GM20431 (cell line): ENCODE data around the gene FBLIM1.

Experiments used
- in situ Hi-C: fragments of 300-500 bp; cut with MseI, MboI; formaldehyde crosslinking; loops from one replicate; pipeline ENCODE4 v1.15.0; 2020; ENCODE audit warnings: low sequenced_read_pairs; ENCODE audit not compliant: unreplicated experiment

Gene FBLIM1

DNA sequence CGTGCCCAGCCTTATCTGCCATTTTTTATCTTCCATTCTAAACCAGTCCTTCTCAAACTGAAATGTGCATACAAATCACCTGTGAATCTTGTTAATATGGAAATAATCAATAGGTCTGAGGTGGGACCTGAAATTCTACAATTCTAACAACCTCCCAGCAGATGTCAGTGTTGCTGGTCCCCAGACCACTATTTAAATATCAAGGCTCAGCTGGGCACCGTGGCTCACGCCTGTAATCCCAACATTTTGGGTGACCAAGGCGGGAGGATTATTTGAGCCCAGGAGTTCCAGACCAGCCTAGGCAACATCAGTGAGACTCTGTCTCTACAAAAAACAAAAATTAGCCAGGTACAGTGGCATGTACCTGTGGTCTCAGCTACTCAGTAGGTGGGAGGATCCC lies 44.8 kb downstream of the FBLIM1 start:
- in situ Hi-C loops, result loop anchor here (25.0 kb wide), 1 partner anchor 184 kb away; the partner anchor contains the start of gene ZBTB17

DNA sequence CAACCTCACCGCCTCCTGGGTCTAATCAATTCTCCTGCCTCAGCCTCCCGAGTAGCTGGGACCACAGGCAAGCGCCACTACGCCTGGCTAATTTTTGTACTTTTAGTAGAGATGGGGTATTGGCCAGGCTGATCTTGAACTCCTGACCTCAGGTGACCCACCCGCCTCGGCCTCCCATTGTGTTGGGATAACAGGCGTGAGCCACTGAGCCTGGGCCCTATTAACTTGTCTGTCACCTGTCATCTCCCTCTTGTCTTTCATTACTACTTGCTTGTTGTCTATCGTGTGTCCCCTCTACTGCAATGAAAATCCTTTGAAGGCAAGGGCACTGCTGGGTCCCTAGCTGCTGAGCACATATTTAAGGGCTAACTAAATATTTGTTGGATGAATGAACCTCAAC lies 45.5 kb downstream of the FBLIM1 start:
- in situ Hi-C loops, result loop anchor here (25.0 kb wide), 1 partner anchor 183 kb away; the partner anchor contains the start of gene ZBTB17

DNA sequence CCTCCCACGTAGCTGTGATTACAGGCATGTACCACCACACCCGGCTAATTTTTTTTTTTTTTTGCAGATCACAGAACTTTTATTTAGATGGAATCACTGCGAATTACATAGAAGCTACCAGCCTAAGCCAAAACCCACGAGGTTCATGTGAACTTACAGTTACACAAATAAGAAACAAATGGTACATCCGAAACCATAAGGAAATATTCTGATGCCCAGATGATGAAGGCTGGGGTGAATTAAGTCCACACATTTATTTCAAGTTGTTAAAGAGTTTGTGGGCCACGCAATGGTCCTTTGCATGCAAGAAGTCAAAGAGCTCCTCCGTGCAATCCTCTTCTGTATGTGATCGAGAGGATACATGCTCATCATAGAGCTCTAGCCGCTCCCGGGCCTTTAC lies 48.5 kb downstream of the FBLIM1 start:
- in situ Hi-C loops, result loop anchor here (25.0 kb wide), 1 partner anchor 180 kb away; the partner anchor contains the start of gene ZBTB17

DNA sequence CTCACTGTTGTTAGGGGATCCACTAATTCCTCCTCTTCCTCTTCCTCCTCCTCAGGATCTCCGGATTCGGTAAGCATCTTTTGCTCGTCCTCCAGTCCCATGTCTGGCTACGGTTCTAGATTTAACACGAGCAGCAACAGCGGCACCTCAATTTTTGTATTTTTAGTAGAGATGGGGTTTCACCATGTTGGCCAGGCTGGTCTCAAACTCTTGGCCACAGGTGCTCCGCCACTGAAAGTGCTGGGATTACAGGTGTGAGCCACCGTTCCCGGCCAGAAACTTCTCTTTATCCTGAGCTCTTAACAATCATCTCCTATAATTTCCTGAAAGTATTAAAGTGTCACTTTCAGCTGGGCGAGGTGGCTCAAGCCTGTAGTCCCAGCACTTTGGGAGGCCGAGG lies 49.0 kb downstream of the FBLIM1 start, which contains the start of gene UQCRHL:
TSS of gene UQCRHL (minus strand) at position 101 of the 400 bp plus-strand sequence. CDS start at position 101, 0 bp downstream.
- in situ Hi-C loops, result loop anchor here (25.0 kb wide), 1 partner anchor 180 kb away; the partner anchor contains the start of gene ZBTB17

DNA sequence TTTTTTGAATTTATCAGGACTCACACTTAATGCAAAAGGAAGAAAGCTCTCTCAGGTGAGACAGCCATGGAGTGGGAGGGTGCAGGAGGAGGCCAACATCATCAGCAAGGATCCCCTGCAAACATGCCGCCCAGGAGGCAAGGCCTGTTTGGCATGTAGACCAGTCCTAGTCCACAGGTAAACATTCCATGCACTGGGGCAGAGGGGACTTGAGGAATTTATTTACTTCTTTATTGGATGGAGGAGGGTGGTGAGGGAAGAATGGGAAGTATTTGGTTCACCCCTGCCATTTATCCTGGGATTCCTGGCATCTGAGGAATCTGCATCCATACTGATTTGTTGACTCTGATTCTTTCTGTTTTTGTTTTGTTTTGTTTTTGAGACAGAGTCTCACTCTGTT lies 50.4 kb downstream of the FBLIM1 start:
- in situ Hi-C loops, result loop anchor here (25.0 kb wide), 1 partner anchor 178 kb away; the partner anchor contains the start of gene ZBTB17

DNA sequence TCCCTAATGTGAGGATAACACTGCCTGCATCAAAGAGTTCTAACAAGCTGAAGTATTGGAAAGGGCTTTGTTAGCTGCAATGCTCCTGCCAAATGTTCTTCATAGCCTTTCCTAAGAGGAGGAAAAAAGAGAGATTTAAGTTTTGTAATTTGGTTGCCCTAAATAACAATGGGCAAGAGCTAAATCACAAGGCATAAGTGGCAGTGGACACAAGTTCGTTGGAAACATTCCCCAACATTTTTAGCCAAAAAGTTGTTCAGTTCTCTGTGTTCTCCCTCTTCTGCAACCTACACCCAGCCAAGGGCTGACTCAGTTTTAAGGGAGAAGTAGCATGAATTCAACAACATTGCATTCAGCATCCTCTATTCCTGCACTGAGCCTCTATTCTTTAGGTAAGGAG lies 51.5 kb downstream of the FBLIM1 start:
- in situ Hi-C loops, result loop anchor here (25.0 kb wide), 1 partner anchor 177 kb away; the partner anchor contains the start of gene ZBTB17

- in situ Hi-C loops, result loop anchor here (25.0 kb wide), 1 partner anchor 171 kb away; the partner anchor contains the start of gene ZBTB17
Observed at GRCh38 chr1:15816674-15817073, 58.1 kb downstream of the FBLIM1 start.

DNA sequence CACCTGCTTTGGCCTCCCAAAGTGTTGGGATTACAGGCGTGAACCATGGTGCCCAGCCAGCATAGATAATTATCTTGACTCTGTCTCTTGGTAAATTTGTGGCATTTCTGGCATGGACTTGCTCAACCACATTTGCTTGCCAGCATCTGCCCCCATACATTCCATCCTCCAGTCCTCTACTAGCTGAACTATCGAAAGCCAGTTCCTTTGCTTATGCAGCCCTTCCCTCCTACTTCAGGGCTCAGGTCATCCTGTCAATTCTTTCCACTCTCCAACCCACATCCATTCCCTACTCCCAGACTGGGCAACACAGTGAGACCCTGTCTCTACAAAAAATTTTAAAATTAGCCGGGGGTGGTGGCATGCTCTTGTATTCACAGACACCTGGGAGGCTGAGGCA lies 61.9 kb downstream of the FBLIM1 start:
- in situ Hi-C loops, result loop anchor here (10.0 to 25.0 kb wide), 2 partner anchors 94 to 167 kb away; partner anchors contain the start of gene ZBTB17

DNA sequence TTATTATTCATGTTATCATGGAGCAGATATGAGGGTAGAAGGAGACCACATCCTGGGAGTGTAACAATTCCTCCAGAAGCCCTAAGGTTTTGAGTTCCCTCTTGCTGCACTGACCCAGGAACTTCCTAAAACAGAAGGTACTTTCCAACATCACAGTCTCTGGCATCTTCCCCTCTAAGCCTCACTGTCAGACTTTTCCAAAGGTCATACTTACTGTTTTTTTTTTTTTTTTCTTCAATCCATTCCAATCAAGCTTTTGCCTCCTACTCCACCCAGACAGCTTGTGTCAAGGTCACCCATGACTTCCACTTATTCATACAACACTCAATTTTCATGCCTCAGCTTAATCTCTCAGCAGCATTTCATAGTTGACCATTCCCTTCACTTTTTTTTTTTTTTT lies 67.2 kb downstream of the FBLIM1 start:
- in situ Hi-C loops, result loop anchor here (10.0 kb wide), 1 partner anchor 89 kb away; no protein-coding TSS in a partner anchor

DNA sequence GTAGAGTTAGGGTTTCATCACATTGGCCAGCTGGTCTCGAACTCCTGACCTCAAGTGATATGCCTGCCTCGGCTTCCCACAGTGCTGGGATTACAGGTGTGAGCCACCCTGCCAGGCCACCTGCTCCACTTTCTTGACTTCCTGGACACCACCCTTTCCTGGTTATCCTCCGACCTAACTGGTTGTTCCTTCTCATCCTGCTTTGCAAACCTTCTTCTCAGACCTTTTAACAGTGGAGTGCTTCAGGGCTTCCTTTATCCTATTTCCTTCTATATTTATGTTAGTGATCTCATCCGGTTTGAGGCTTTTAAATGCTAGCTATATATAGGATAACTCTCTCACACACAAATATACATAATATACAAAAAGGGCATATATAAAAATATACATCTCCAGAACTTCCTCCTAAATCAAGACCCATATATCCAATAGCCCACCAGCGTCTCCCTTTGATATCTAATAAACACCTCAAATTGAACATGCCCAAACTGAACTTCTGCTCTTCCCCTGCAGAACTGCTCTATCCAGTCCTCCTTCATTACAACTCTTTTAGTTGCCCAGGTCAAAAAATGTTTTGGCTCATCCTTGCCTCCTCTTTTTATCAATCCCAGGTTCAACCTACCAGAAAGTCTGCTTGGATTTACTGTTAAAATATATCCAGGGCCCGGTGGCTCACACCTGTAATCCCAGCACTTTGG lies 68.4 kb downstream of the FBLIM1 start:
- in situ Hi-C loops, result loop anchor here (10.0 kb wide), 1 partner anchor 88 kb away; no protein-coding TSS in a partner anchor

- in situ Hi-C loops, result loop anchor here (10.0 kb wide), 1 partner anchor 87 kb away; no protein-coding TSS in a partner anchor
Observed at GRCh38 chr1:15827567-15827966, 69.0 kb downstream of the FBLIM1 start.

DNA sequence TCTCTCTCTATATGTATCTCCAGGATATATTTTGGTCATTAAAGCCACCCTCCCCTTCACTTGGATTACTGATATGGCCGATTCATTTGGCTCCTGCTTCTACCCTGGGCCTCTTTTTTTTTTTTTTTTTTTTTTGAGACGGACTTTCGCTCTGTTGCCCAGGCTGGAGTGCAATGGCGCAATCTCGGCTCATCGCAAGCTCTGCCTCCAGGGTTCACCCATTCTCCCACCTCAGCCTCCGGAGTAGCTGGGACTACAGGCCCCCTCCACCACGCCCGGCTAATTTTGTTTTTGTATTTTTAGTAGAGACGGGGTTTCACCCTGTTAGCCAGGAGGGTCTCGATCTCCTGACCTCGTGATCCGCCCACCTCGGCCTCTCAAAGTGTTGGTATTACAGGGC lies 70.3 kb downstream of the FBLIM1 start:
- in situ Hi-C loops, result loop anchor here (10.0 kb wide), 1 partner anchor 86 kb away; no protein-coding TSS in a partner anchor

GRCh38 chr1:15830258-15830657 lies 71.7 kb downstream of the FBLIM1 start:
- in situ Hi-C loops, result no loop called here

DNA sequence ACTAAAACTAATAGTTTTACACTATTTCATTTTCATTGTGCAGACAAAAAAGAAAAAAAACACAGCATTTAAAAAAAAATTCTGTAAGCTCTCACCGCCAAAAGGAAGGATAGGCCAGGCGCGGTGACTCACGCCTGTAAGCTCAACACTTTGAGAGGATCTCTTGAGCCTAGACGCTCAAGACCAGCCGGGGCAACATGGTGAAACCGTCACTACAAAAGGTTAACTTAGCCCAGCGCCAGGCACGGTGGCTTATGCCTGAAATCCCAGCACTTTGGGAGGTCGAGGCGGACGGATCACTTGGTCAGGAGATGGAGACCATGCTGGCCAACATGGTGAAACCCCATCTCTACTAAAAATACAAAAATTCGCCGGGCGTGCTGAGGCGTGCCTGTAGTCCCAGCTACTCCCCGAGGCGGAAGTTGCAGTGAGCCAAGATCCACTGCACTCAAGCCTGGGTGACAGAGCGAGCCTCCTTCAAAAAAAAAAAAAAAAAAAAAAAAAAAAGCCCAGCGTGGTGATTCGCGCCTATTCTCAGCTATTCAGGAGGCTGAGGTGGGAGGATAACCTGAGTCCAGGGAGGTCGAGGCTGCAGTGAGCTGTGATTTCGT lies 74.6 kb downstream of the FBLIM1 start:
- in situ Hi-C loops, result no loop called here

DNA sequence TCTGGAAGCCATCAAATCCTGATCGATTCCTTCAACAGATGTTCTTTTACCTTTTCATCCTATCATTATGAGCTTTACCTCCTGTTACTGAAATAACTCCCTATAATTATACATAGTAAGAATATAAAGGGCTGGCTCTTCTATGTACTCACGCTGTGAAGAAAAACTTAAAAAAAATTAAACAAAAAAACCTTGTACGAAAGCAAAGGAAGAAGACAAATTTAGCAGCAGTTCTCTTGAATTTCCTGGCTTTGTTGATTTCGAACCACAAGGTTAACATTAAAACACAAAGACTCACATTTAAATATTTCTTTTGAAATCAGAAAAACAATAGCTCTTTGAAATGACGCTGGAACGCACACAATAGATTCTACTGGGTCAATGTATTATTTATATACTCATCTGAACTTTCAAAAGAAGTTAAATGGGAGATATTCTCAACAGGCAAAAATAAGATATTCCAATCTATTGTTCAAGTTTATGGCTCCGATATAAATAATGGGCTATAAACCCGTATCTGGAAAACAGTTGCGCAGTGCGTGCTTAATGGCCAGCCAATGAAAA lies 75.3 kb downstream of the FBLIM1 start:
- in situ Hi-C loops, result no loop called here

DNA sequence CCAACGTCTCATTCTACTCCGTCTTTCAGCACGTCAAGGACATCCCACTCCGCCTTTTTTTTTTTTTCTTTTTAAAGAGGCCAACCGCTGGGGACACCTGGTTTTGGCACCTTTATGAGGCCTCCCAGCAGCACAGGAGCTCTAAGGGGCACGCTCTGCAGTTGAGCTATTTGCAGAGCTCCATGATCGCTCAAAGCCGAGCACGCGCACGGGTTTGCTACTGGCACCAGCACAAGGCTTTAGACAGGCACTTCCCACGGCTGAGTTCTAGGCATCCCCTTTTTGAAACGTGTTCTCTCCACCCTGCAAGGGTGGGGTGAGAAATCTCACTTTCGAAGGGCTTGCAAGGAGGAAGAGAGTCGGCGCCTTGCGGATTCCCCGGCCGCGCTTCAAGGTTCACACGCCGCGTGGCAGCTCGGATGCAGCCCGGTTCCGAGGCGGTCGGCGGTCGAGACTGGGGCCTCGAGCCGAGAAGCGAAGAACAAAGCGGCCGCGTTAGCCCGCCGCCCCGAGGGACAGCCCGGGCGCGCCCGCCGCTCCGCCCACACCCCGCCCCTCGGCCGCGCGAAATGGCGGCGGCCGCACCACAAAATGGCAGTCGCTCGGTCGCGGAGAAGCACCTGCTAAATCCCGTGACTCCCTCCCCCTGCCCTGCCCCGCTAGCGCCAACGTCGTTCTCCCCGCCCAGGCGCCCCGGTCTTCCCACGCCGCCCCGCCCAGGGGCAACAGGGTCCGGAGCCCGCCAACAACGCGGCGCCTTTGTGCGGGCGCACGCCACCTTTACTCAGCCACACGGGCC lies 76.0 kb downstream of the FBLIM1 start:
- in situ Hi-C loops, result no loop called here

GRCh38 chr1:15835205-15835740 lies 76.7 kb downstream of the FBLIM1 start:
- in situ Hi-C loops, result no loop called here

DNA sequence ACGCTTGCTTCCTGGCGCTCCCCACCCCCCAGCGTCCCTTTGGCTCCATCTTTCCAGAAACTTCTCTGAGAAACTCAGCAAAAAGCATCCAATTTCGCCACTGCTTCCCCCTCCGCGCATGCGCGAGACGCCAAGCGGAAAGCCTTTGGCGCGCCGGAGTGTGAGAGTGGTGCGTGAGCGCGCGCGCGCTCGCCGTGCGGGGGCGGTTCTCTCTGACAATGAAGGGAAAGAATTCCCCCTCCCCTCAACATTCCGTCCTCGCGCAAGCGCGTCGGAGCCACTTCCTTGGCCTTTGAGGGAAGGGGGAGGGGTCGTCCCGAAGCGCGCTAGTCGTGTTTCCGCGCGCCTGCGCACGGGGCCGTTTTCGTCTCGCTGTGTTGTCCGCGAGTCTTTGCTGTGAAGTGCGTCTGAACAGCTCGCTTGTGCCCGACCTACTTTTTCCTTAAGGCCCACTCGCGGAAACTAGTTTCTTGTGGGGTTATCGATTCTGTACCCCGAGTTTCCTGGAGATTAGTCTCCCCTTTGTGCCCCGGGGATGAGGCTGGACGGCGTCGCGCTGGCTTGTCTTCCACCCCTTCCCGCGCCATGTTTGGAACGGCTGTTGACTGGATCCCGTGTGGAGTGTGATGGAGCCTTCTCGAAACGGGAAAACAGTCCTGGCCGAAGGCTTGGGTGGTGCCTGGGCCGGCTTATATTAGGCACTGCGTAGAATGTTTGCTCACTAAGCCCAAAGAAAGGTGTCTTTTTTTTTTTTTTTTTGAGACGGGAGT lies 77.3 kb downstream of the FBLIM1 start:
- in situ Hi-C loops, result no loop called here
